ENCODE measurements around the gene AKAP13.

AKAP13 gene

DNA sequence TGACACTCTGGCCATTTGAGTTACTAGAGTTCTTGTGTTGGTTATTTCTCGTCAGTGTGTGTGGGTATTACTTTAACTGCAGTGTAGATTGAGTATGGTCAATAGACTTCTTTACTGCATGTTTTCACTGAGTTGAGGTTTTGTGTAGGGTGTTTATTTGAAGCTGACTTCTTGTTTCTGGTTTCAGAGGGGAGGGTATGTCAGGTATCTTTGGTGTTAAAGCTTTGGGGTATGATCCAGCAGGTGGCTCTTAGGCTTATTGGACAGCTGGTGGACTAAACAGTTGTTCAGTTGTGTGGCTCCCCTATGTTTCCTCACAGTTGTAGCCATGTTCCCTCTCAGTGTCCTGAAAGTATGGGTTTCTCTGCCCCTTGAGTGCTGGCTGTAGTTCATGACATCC lies 72.0 kb downstream of the AKAP13 start:
- no peaks in the 10 kb centered on the region for H3K4me1 ChIP-seq (ENCODE audit: control insufficient read depth, insufficient read depth, low read length)
- H3K9ac ChIP-seq (ENCODE audit: low read length) = no peak overlapping the region
- no peak overlapping the region for H3K4me3 ChIP-seq (ENCODE audit: low read length)
- no peaks in the 10 kb centered on the region for H3K27me3 ChIP-seq (ENCODE audit: control insufficient read depth, insufficient read depth, low read length)
- no peaks in the 10 kb centered on the region for H3K36me3 ChIP-seq (ENCODE audit: control insufficient read depth, insufficient read depth, low read length)
- H3K27ac ChIP-seq (ENCODE audit: low read depth, low read length) = no peak overlapping the region

DNA sequence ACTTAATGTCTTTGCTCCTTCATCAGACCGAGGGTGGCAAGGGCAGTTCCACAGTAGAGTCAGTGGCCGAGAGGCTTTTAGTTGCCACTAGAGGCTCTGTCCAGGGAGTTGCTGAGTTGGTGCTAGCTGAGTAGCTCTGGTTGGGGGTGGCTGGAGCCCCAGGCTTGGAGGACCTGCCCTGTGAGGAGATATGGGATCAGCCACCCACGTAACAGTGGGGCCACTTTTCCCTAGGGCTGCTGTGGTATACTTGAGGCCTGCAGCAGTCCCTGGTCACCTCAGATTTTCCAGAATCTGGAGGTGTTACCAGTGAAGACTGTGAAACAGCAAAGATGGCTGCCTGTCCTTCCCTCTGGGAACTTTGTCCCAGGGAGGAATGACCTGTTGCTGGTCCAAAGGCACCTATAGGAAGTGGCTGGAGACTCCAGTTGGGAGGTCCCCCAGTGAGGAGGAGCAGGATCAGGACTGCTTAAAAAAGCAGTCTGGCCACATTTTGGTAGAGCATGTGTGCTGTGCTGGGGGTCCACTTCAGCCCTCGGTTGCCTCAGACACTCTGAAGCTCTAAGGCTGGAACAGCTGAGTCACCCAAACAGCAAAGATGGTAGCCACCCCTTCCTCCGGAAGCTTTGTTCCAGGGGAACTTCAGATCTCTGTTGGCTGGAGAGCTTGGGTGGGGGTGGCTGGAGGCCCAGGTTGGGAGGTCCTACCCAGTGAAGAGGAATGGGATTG lies 72.9 kb downstream of the AKAP13 start:
- no peaks in the 10 kb centered on the region for H3K4me1 ChIP-seq (ENCODE audit: control insufficient read depth, insufficient read depth, low read length)
- H3K27ac ChIP-seq (ENCODE audit: low read depth, low read length) = no peak overlapping the region
- H3K4me3 ChIP-seq (ENCODE audit: low read length) = no peak overlapping the region
- no peak overlapping the region for H3K9ac ChIP-seq (ENCODE audit: low read length)
- no peaks in the 10 kb centered on the region for H3K27me3 ChIP-seq (ENCODE audit: control insufficient read depth, insufficient read depth, low read length)
- H3K36me3 ChIP-seq (ENCODE audit: control insufficient read depth, insufficient read depth, low read length) = no peaks in the 10 kb centered on the region

DNA sequence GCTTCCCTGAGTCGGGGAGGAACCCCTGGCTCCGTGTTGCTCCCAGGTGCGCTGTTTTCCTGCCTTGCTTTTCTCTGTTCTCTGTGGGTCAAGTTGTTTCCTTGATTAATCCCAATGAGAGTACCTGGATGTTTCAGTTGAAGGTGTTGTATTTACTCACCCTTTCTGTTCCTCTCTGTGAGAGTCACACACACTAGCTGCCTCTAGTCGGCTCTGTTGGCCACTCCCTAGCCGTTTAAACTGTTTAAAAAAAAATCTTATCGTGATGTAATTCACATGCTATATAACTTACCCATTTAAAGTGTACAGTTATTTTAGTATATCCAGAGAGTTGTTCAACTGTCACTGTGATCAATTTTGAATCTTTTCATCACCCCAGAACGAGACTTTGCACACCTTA lies 74.0 kb downstream of the AKAP13 start:
- Histone ChIP-seq H3K27ac (ENCODE audit: low read depth, low read length) (no peak overlapping the region), H3K9ac (ENCODE audit: low read length) (no peak overlapping the region), H3K4me1 (ENCODE audit: control insufficient read depth, insufficient read depth, low read length) (no peaks in the 10 kb centered on the region), H3K36me3 (ENCODE audit: control insufficient read depth, insufficient read depth, low read length) (no peaks in the 10 kb centered on the region), H3K27me3 (ENCODE audit: control insufficient read depth, insufficient read depth, low read length) (no peaks in the 10 kb centered on the region), H3K4me3 (ENCODE audit: low read length) (no peak overlapping the region)

DNA sequence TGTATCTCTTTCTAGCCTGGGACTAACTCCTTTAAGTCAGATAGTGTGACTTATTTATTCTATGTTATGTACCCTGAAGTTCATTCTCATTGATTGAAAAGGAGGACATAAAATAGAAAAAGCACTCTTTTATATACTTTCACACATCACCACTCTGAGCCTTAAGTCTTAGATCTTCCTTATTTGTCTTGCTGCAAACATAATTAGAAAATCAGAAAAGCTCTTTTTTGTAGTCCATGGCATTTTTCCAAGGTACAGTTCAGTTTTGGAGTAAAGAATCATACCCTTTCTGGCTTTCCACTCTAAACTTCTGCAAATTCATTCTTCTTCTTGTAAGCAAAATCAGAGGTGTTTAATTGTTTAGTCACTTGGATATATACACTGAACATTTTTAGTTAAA lies 75.5 kb downstream of the AKAP13 start:
- Histone ChIP-seq H3K27ac (ENCODE audit: low read depth, low read length) (no peak overlapping the region), H3K9ac (ENCODE audit: low read length) (no peak overlapping the region)

DNA sequence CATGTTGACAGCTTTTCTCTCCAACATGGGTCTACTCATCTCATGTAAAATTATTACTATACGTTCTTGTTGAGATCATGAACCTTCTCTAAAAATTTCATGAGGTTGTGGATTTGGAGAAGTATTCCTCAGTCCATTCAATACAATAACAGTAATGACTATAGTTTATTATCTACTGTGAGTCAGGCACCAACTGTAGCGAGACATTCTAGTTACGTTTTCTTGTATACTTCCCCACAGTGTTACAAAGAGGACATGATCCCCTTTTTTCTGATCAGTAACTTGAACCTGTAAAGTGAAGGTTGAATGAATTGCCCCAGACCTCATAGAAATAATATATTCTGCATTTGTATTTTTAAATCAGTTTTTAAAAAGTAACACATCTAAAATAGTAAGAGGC lies 76.4 kb downstream of the AKAP13 start:
- no peak overlapping the region for H3K27ac ChIP-seq (ENCODE audit: low read depth, low read length)
- H3K27me3 ChIP-seq (ENCODE audit: control insufficient read depth, insufficient read depth, low read length) = no peaks in the 10 kb centered on the region
- H3K36me3 ChIP-seq (ENCODE audit: control insufficient read depth, insufficient read depth, low read length) = no peaks in the 10 kb centered on the region
- H3K4me3 ChIP-seq (ENCODE audit: low read length) = no peak overlapping the region
- H3K9ac ChIP-seq (ENCODE audit: low read length) = no peak overlapping the region
- no peaks in the 10 kb centered on the region for H3K4me1 ChIP-seq (ENCODE audit: control insufficient read depth, insufficient read depth, low read length)

More for the DNA sequence above, 75.5 kb downstream of the AKAP13 start:
- H3K4me3 ChIP-seq (ENCODE audit: low read length) = no peak overlapping the region
- no peaks in the 10 kb centered on the region for H3K27me3 ChIP-seq (ENCODE audit: control insufficient read depth, insufficient read depth, low read length)
- H3K36me3 ChIP-seq (ENCODE audit: control insufficient read depth, insufficient read depth, low read length) = no peaks in the 10 kb centered on the region
- no peaks in the 10 kb centered on the region for H3K4me1 ChIP-seq (ENCODE audit: control insufficient read depth, insufficient read depth, low read length)

DNA sequence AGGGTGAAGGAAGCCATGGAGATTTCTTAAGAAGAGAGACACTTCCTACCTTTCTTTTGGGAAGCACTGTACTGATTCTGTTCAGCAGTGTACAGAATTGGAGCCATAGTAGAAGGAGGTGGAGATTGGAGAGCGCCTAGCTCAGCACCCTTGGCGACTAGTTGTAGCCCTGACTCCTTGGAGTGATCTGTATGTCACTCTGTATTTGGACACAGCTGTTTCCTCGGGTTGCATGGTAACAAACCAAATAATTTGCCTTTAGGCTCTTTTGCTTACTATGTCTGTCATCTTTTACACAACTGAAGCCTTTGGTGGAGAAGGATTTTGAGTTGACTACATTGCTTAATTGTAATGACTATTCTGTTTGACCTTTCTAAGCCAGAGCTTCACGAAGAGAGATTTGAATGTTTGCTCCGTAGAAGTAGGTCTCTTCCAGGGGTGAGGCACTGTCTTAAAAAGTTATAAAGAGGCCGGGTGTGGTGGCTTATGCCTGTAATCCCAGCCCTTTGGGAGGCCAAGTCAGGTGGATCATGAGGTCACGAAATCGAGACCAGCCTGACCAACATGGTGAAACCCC lies 77.1 kb downstream of the AKAP13 start:
- Histone ChIP-seq H3K27me3 (ENCODE audit: control insufficient read depth, insufficient read depth, low read length) (no peaks in the 10 kb centered on the region), H3K4me1 (ENCODE audit: control insufficient read depth, insufficient read depth, low read length) (no peaks in the 10 kb centered on the region), H3K36me3 (ENCODE audit: control insufficient read depth, insufficient read depth, low read length) (no peaks in the 10 kb centered on the region), H3K27ac (ENCODE audit: low read depth, low read length) (no peak overlapping the region), H3K9ac (ENCODE audit: low read length) (no peak overlapping the region), H3K4me3 (ENCODE audit: low read length) (no peak overlapping the region)

GRCh38 chr15:85458764-85459163 lies 78.4 kb downstream of the AKAP13 start:
- Histone ChIP-seq H3K36me3 (ENCODE audit: control insufficient read depth, insufficient read depth, low read length) (no peaks in the 10 kb centered on the region), H3K9ac (ENCODE audit: low read length) (no peak overlapping the region), H3K4me3 (ENCODE audit: low read length) (no peak overlapping the region), H3K27ac (ENCODE audit: low read depth, low read length) (no peak overlapping the region), H3K27me3 (ENCODE audit: control insufficient read depth, insufficient read depth, low read length) (no peaks in the 10 kb centered on the region), H3K4me1 (ENCODE audit: control insufficient read depth, insufficient read depth, low read length) (no peaks in the 10 kb centered on the region)

DNA sequence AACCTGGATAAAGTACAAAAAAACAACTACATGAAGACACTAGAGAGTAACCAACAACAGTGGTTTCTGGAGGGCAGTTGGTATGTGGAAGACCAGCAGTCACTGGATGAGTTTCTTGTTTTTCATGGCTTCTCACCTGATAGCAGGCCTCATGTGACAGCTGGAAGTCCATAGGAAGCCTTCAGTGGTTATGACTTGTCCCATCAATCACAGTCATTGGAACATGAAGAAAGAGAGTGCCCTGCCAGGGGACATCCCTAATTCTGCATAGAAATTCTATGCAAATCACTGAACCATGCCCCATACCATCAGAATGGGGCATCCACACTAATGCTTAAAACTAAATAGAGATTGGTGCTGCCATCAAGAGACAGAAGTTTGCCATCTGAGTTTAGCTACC lies 81.6 kb downstream of the AKAP13 start:
- Histone ChIP-seq H3K4me3 (ENCODE audit: low read length) (no peak overlapping the region), H3K9ac (ENCODE audit: low read length) (no peak overlapping the region), H3K27ac (ENCODE audit: low read depth, low read length) (no peak overlapping the region), H3K4me1 (ENCODE audit: control insufficient read depth, insufficient read depth, low read length) (peaks cover 5% of the 10 kb centered on the region), H3K27me3 (ENCODE audit: control insufficient read depth, insufficient read depth, low read length) (no peaks in the 10 kb centered on the region), H3K36me3 (ENCODE audit: control insufficient read depth, insufficient read depth, low read length) (no peaks in the 10 kb centered on the region)

DNA sequence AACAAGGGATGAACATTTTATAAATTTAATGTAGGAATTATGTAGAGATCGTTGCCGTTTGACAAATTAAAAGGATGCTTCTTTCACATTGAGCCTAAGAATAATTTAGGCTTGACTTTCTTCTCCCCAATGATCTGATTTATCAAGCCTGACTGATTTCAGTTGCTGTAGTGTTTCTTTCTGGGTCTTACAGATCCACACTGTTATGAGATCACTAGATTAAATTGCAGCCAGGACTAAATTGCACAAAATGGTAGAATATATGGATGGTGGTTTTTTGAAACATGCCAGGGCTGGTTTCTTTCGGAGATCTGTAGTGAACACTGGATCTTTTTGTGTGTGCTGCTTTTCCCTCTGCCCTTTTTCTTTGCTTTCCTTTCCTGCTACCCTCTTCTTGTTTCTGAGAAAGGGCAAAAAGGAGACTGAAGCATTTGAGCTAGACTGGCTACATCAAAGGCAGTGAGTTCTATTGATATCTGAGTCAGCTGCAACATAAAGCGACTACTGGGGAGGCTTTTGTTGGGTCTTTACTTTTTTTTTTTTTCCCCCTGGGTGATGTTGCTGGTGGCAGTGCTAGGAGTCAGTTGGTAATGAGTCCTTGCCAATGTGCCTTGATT lies 83.0 kb downstream of the AKAP13 start:
- H3K36me3 ChIP-seq (ENCODE audit: control insufficient read depth, insufficient read depth, low read length) = no peaks in the 10 kb centered on the region
- H3K4me1 ChIP-seq (ENCODE audit: control insufficient read depth, insufficient read depth, low read length) = peaks cover 5% of the 10 kb centered on the region
- no peak overlapping the region for H3K27ac ChIP-seq (ENCODE audit: low read depth, low read length)
- no peak overlapping the region for H3K9ac ChIP-seq (ENCODE audit: low read length)
- H3K27me3 ChIP-seq (ENCODE audit: control insufficient read depth, insufficient read depth, low read length) = no peaks in the 10 kb centered on the region
- H3K4me3 ChIP-seq (ENCODE audit: low read length) = no peak overlapping the region

- H3K36me3 ChIP-seq (ENCODE audit: control insufficient read depth, insufficient read depth, low read length) = no peaks in the 10 kb centered on the region
- H3K27ac ChIP-seq (ENCODE audit: low read depth, low read length) = no peak overlapping the region
- no peaks in the 10 kb centered on the region for H3K27me3 ChIP-seq (ENCODE audit: control insufficient read depth, insufficient read depth, low read length)
- peaks cover 5% of the 10 kb centered on the region for H3K4me1 ChIP-seq (ENCODE audit: control insufficient read depth, insufficient read depth, low read length)
- H3K4me3 ChIP-seq (ENCODE audit: low read length) = no peak overlapping the region
- H3K9ac ChIP-seq (ENCODE audit: low read length) = no peak overlapping the region
These were observed 83.6 kb downstream of the AKAP13 start for GRCh38 chr15:85463976-85464375.

DNA sequence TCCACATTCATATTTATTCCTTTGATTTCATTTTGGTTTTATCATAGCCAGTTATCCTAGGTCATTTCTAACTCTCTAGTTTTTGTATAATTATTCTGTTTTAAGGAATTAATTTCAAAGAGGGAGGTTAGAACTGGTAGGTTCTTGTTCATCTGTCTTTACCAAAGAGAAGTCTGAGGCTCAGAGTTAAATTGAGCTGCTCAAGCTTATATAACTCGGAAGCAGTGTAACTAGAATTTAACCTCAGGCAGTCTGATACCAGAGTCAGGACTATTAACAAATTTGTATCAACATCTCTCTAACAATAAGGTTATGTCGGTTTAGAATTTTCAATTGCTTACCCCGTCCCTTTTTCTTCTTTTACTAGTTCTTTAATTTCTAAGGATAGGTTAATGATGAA lies 84.1 kb downstream of the AKAP13 start:
- Histone ChIP-seq H3K4me1 (ENCODE audit: control insufficient read depth, insufficient read depth, low read length) (peaks cover 5% of the 10 kb centered on the region), H3K27me3 (ENCODE audit: control insufficient read depth, insufficient read depth, low read length) (no peaks in the 10 kb centered on the region), H3K9ac (ENCODE audit: low read length) (no peak overlapping the region), H3K4me3 (ENCODE audit: low read length) (no peak overlapping the region), H3K36me3 (ENCODE audit: control insufficient read depth, insufficient read depth, low read length) (no peaks in the 10 kb centered on the region), H3K27ac (ENCODE audit: low read depth, low read length) (no peak overlapping the region)

DNA sequence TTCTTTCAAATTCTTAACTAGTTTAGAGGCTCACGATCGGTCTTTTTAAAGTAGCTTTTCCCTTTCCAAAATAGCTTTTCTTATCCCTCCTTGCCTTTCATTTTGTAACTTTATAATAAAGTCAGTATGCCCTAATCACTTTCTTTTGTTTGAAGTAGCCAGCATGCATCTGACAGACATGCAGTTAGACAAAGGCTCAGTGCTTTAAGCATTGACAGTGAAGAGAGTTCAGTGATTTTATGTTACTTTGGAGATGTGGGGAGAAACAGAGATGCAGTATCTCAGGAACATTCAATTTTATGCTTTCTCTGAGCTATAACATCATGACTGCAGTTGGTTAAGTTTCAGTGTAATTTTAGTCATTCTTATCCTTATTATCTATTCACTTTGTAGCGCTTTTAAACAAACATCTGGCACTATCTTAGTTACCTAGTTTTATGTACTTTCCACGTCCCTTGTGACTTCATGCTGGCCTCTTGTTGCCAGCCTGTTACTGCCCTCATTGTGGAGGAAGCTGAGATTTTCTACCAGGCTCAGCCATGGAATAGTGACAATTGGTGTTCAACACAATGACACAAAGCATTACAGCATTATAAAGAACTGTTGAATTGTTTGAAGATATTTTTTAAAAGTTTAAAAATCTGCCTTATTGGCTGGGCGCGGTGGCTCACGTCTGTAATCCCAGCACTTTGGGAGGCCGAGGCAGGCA lies 90.3 kb downstream of the AKAP13 start:
- Histone ChIP-seq H3K4me1 (ENCODE audit: control insufficient read depth, insufficient read depth, low read length) (no peaks in the 10 kb centered on the region), H3K27ac (ENCODE audit: low read depth, low read length) (no peak overlapping the region), H3K9ac (ENCODE audit: low read length) (no peak overlapping the region), H3K36me3 (ENCODE audit: control insufficient read depth, insufficient read depth, low read length) (no peaks in the 10 kb centered on the region), H3K4me3 (ENCODE audit: low read length) (no peak overlapping the region), H3K27me3 (ENCODE audit: control insufficient read depth, insufficient read depth, low read length) (peaks cover 1% of the 10 kb centered on the region)

All from rectal smooth muscle tissue (tissue), 1 donor.